HepG2 (cell line): ENCODE measurements around the gene PACC1. TPM values are rescaled to one million over a fixed set of nuclear protein-coding genes. Genes with fewer than 3 reads are reported as not detected.

Experiments used
- ATAC-seq: fragments of 200-7000 bp; cut with Tn5 transposase; 3 replicates; pipeline ENCODE4 v1.9.1; 2020; ENCODE audit warnings: mild to moderate bottlenecking, moderate library complexity
- BruUV-seq: library from RNA; stranded (reverse); fragments of 400-500 nt; replicated peaks from 2 replicates; lab custom pipeline; 2021; lab: Mats Ljungman, UMichigan
- CTCF ChIA-PET: fragments of 300-600 bp; formaldehyde crosslinking; extraction: SDS; loops from one replicate; lab custom pipeline; 2021; ENCODE audit warnings: low total read pairs, inconsistent platforms, low intra/inter-chr PET ratio; lab: Yijun Ruan, JAX
- POLR2A ChIA-PET: fragments of 350-600 bp; sonication (Branson Sonifier 250); formaldehyde crosslinking; loops from one replicate; lab custom pipeline; 2020; ENCODE audit warnings: antibody characterized with exemption, inconsistent platforms; lab: Yijun Ruan, JAX
- DNase-seq: peaks from one replicate; pipeline ENCODE4 v3.0.0-alpha.2; 2015; ENCODE audit warnings: low spot score
- FAIRE-seq: peaks from 3 replicates; lab custom pipeline; 2011; peaks lifted over from hg19 to GRCh38; lab: Jason Lieb, UNC
- H2AFZ ChIP-seq: one replicate; pipeline ENCODE4 v1.6.1; 2011; ENCODE audit warnings: low read length, inconsistent platforms
- H3K27ac ChIP-seq: fragments of 300-600 bp; 3 replicates; pipeline ENCODE4 v1.8.0; 2011; ENCODE audit warnings: mixed run types, mild to moderate bottlenecking, mixed read lengths, low read length, inconsistent platforms; ENCODE audit not compliant: insufficient read depth; ENCODE audit errors: extremely low read length
- H3K27me3 ChIP-seq, 2 experiments: fragments of 200-600 bp in 1 of 2; 2 replicates in 1 of 2; 3 replicates in 1 of 2; pipeline versions ENCODE4 v1.6.0 to v1.8.0; 2011; ENCODE audit warnings: low read length in 2 of 2, mild to moderate bottlenecking in 2 of 2, moderate library complexity in 2 of 2, inconsistent platforms in 1 of 2; ENCODE audit not compliant: insufficient read depth in 2 of 2, control insufficient read depth in 1 of 2
- H3K36me3 ChIP-seq, 2 experiments: fragments of 200-600 bp in 1 of 2; replicated peaks in 1 of 2; 2 replicates in 1 of 2; 3 replicates in 1 of 2; pipeline versions ENCODE4 v1.5.1 to v1.8.0; 2011; ENCODE audit warnings: low read length in 2 of 2, inconsistent platforms in 1 of 2; ENCODE audit not compliant: insufficient read depth in 2 of 2, control insufficient read depth in 1 of 2
- H3K4me1 ChIP-seq: 2 replicates; pipeline ENCODE4 v1.5.1; 2012; ENCODE audit warnings: low read length, inconsistent platforms; ENCODE audit not compliant: insufficient read depth
- H3K4me2 ChIP-seq: 2 replicates; pipeline ENCODE4 v1.6.0; 2011; ENCODE audit warnings: low read depth, low read length, inconsistent platforms
- H3K4me3 ChIP-seq, 3 experiments: fragments of 200-600 bp in 1 of 3; sonication (generic), shearing (Covaris generic) in 1 of 3; replicated peaks in 1 of 3; 2 replicates each; pipeline ENCODE4 v1.5.1; 2011 to 2016; ENCODE audit warnings: low read length in 3 of 3, inconsistent platforms in 2 of 3, low read depth in 2 of 3, mild to moderate bottlenecking in 2 of 3, control low read depth in 1 of 3, mixed read lengths in 1 of 3; ENCODE audit not compliant: insufficient read depth in 1 of 3
- H3K79me2 ChIP-seq: one replicate; pipeline ENCODE4 v1.6.1; 2011; ENCODE audit warnings: low read length, inconsistent platforms; ENCODE audit not compliant: insufficient read depth
- H3K9ac ChIP-seq: 2 replicates; pipeline ENCODE4 v1.6.0; 2011; ENCODE audit warnings: mild to moderate bottlenecking, low read depth, low read length, inconsistent platforms; ENCODE audit not compliant: insufficient read depth
- H3K9me3 ChIP-seq: 2 replicates; pipeline ENCODE4 v1.5.1; 2012; ENCODE audit warnings: mild to moderate bottlenecking, low read length
- H4K20me1 ChIP-seq: 2 replicates; pipeline ENCODE4 v1.6.0; 2011; ENCODE audit warnings: inconsistent platforms, mild to moderate bottlenecking, low read length, moderate library complexity; ENCODE audit not compliant: insufficient read depth
- ARNT ChIP-seq: fragments of 450-650 bp; IDR thresholded peaks from 2 replicates; pipeline ENCODE4 v1.6.1; 2017
- MEIS2 ChIP-seq: sonication (generic); formaldehyde crosslinking; IDR thresholded peaks from 2 replicates; pipeline ENCODE4 v1.9.0; 2021; ENCODE audit warnings: mild to moderate bottlenecking, missing genetic modification reagents
- NFIB ChIP-seq: sonication (generic); formaldehyde crosslinking; IDR thresholded peaks from 2 replicates; pipeline ENCODE4 v1.9.0; 2021; ENCODE audit warnings: missing genetic modification reagents, mild to moderate bottlenecking, borderline replicate concordance
- TOE1 ChIP-seq: sonication (generic); formaldehyde crosslinking; IDR thresholded peaks from 2 replicates; pipeline ENCODE4 v1.4.0; 2020; ENCODE audit warnings: mild to moderate bottlenecking, missing genetic modification reagents
- ZNF335 ChIP-seq: sonication (generic); formaldehyde crosslinking; IDR thresholded peaks from 2 replicates; pipeline ENCODE4 v1.4.0; 2020; ENCODE audit warnings: missing genetic modification reagents
- ZNF383 ChIP-seq: sonication (generic); formaldehyde crosslinking; IDR thresholded peaks from 2 replicates; pipeline ENCODE4 v1.4.0; 2020; ENCODE audit warnings: missing genetic modification reagents, mild to moderate bottlenecking, borderline replicate concordance
- WGBS: methylation state at CpG from one replicate; pipeline ENCODE4 v1.1.6; 2017; ENCODE audit warnings: low lambda C conversion rate; 5-methylcytosine and 5-hydroxymethylcytosine counted together
- in situ Hi-C: cut with HindIII; loops from 2 replicates; pipeline ENCODE4 v1.10.0; 2017; ENCODE audit warnings: low pct_unique_long_range_greater_than_20kb; ENCODE audit not compliant: extremely low pct_ligation_motif_present
- intact Hi-C: fragments of 100-400 bp; cut with micrococcal nuclease; formaldehyde crosslinking; loops from one replicate; pipeline ENCODE4 v1.10.0; 2022; ENCODE audit not compliant: unreplicated experiment
- polyA plus RNA-seq, 8 experiments: library from polyadenylated mRNA; depleted of rRNA in 3 of 8; stranded (reverse) in 7 of 8; unstranded in 1 of 8; fragments of >200 nt; fragmentation: Illumina TruSeq in 4 of 8; extraction: Trizol in 4 of 8; gene quantifications; 2 replicates each; pipeline versions ENCODE4 v1.2.1 to v1.2.3, GENCODE V29; 2011 to 2016; ENCODE audit warnings: low read depth in 4 of 8, missing spikeins in 1 of 8, mixed read lengths in 1 of 8; ENCODE audit not compliant: insufficient read depth in 1 of 8
- total RNA-seq, 5 experiments: library from RNA; depleted of rRNA; stranded (reverse); fragments of >200 nt; fragmentation: Illumina TruSeq; extraction: Trizol; gene quantifications; 2 replicates each; pipeline ENCODE4 v1.2.3, GENCODE V29; 2016; ENCODE audit warnings: low read depth in 1 of 5
- TF ChIP-seq, protein P1 (sequence below): sonication (generic); formaldehyde crosslinking; IDR thresholded peaks from 2 replicates; pipeline ENCODE4 v1.8.0; 2022; ENCODE audit warnings: mild to moderate bottlenecking, missing genetic modification reagents, borderline replicate concordance
- TF ChIP-seq, protein P2 (sequence below): sonication (generic); formaldehyde crosslinking; IDR thresholded peaks from 2 replicates; pipeline ENCODE4 v1.4.0; 2020; ENCODE audit warnings: missing genetic modification reagents, borderline replicate concordance
- TF ChIP-seq, protein P3 (sequence below): sonication (generic); formaldehyde crosslinking; IDR thresholded peaks from 2 replicates; pipeline ENCODE4 v1.4.0; 2020; ENCODE audit warnings: missing genetic modification reagents

The PACC1 gene
- total and polyA plus RNA-seq, 2 of the 13 experiments (the other 11 are each of a cell fraction or from before 2014, with no cell fraction given): 9.4 to 10.7 TPM

DNA sequence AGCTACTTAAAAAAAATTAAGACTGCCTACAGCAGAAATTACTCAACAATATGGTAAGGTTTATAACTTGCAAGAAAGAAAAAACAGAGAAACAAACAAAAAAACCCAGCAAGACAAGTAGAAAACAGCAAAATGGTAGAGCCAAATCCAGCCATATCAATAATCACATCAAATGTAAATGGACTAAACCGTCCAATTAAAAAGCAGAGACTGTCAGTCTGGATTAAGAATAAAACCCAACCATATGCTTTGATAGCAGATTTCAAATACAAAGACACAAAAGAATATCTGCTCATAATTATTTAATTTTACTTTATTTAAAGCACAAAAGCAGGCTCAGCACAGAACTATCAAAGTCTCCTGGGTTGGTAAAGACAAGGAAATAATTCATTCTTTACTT lies 17.5 kb downstream of the PACC1 start:
- H3K4me3 ChIP-seq: no peak overlapping the region
- ATAC-seq (no peak), DNase-seq (no peak), FAIRE-seq (no peak)
- H3K4me2 ChIP-seq: no peak overlapping the region
- POLR2A ChIA-PET: no interaction called here
- no peak overlapping the region for H3K27ac ChIP-seq
- intact Hi-C loops: no loop called here
- no peaks in the 10 kb centered on the region for H3K27me3 ChIP-seq
- peaks cover 0 to 4% of the 10 kb centered on the region in 2 experiments; a peak in 1 of 5 replicates for H3K36me3 ChIP-seq
- peaks cover 10% of the 10 kb centered on the region; the same call in 1 of the 2 replicates for H3K9me3 ChIP-seq
- H2AFZ ChIP-seq: no peak overlapping the region
- TF ChIP-seq, protein P1, sequence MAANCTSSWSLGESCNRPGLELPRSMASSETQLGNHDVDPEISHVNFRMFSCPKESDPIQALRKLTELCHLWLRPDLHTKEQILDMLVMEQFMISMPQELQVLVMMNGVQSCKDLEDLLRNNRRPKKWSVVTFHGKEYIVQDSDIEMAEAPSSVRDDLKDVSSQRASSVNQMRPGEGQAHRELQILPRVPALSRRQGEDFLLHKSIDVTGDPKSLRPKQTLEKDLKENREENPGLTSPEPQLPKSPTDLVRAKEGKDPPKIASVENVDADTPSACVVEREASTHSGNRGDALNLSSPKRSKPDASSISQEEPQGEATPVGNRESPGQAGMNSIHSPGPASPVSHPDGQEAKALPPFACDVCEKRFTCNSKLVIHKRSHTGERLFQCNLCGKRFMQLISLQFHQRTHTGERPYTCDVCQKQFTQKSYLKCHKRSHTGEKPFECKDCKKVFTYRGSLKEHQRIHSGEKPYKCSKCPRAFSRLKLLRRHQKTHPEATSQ (CRISPR knock-in tag): no peak
- TF ChIP-seq MEIS2 (CRISPR knock-in tag) (no peak), ARNT (no peak), NFIB (CRISPR knock-in tag) (no peak), ZNF335 (CRISPR knock-in tag) (no peak), ZNF383 (no peak), TOE1 (CRISPR knock-in tag) (no peak)
- TF ChIP-seq, protein P2, sequence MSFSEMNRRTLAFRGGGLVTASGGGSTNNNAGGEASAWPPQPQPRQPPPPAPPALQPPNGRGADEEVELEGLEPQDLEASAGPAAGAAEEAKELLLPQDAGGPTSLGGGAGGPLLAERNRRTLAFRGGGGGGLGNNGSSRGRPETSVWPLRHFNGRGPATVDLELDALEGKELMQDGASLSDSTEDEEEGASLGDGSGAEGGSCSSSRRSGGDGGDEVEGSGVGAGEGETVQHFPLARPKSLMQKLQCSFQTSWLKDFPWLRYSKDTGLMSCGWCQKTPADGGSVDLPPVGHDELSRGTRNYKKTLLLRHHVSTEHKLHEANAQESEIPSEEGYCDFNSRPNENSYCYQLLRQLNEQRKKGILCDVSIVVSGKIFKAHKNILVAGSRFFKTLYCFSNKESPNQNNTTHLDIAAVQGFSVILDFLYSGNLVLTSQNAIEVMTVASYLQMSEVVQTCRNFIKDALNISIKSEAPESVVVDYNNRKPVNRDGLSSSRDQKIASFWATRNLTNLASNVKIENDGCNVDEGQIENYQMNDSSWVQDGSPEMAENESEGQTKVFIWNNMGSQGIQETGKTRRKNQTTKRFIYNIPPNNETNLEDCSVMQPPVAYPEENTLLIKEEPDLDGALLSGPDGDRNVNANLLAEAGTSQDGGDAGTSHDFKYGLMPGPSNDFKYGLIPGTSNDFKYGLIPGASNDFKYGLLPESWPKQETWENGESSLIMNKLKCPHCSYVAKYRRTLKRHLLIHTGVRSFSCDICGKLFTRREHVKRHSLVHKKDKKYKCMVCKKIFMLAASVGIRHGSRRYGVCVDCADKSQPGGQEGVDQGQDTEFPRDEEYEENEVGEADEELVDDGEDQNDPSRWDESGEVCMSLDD (CRISPR knock-in tag): no peak
- TF ChIP-seq, protein P3, sequence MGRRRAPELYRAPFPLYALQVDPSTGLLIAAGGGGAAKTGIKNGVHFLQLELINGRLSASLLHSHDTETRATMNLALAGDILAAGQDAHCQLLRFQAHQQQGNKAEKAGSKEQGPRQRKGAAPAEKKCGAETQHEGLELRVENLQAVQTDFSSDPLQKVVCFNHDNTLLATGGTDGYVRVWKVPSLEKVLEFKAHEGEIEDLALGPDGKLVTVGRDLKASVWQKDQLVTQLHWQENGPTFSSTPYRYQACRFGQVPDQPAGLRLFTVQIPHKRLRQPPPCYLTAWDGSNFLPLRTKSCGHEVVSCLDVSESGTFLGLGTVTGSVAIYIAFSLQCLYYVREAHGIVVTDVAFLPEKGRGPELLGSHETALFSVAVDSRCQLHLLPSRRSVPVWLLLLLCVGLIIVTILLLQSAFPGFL: no peak
- in situ Hi-C loops: no loop called here
- H3K9ac ChIP-seq: no peak overlapping the region
- no peaks in the 10 kb centered on the region for H3K4me1 ChIP-seq
- CTCF ChIA-PET: no interaction called here
- 94% methylated on average over 1 of the region's 1 CpG for WGBS
- no peaks in the 10 kb centered on the region for H4K20me1 ChIP-seq
- no peaks in the 10 kb centered on the region for H3K79me2 ChIP-seq
- BruUV-seq: no TSS peak
